Activated naive CD8-positive, alpha-beta T cell treated with anti-CD3 and anti-CD28 coated beads, Interleukin-2, amount 50 U/mL, for 16 hours (primary cell): ENCODE measurements around the gene CMTM2.
"Not testable (repeated sequence)": the region's sequence is repeated elsewhere in the genome, so short reads cannot be mapped to it uniquely, and the experiment has no call there.

ENCODE experiments used
- DNase-seq: peaks from one replicate; pipeline ENCODE4 v3.0.0-alpha.2; 2020; ENCODE audit warnings: low read depth, low spot score

The CMTM2 gene

GRCh38 chr16:66630561-66631260 is 51.4 kb downstream of the CMTM2 start:
- not testable (repeated sequence) for DNase-seq

GRCh38 chr16:66631558-66631957 is 52.3 kb downstream of the CMTM2 start:
- DNase-seq = not testable (repeated sequence)

- no peak for DNase-seq
Measured at GRCh38 chr16:66634527-66635196, 55.4 kb downstream of the CMTM2 start.

- no peak for DNase-seq
Measured at GRCh38 chr16:66635406-66635805, 56.1 kb downstream of the CMTM2 start.

GRCh38 chr16:66636199-66636598 is 56.9 kb downstream of the CMTM2 start:
- DNase-seq = no peak

- no peak for DNase-seq
Measured at GRCh38 chr16:66637806-66638205, 58.5 kb downstream of the CMTM2 start.
